DMS114 treated with DMSO at 0.1 percent for 48 hours (cell line): Measurements from ENCODE around the gene RSRC1.
A peak's percentile ranks its signal among the peaks of the same experiment; 100 is the strongest.
"Not testable (repeated sequence)": the region's sequence is repeated elsewhere in the genome, so short reads cannot be mapped to it uniquely, and the experiment has no call there.

Experiments used
- DNase-seq: peaks from one replicate; lab custom pipeline; 2025; ENCODE audit not compliant: unreplicated experiment; lab: John Stamatoyannopoulos, UW

RSRC1 gene

GRCh38 chr3:158109804-158110657, at the start of gene RSRC1:
TSS of gene RSRC1 (plus strand) at chr3:158110089. CDS start at chr3:158122105, 12,016 bp downstream.
- DNase-seq = peak; percentile 78

GRCh38 chr3:158065574-158065973, 44.3 kb upstream of the RSRC1 start:
- DNase-seq = not testable (repeated sequence)

- DNase-seq = no peak
Observed at GRCh38 chr3:158072790-158073189, 37.1 kb upstream of the RSRC1 start.

- DNase-seq = no peak
Observed at GRCh38 chr3:158074591-158074990, 35.3 kb upstream of the RSRC1 start.

GRCh38 chr3:158079599-158079998, 30.3 kb upstream of the RSRC1 start:
- DNase-seq = no peak

- DNase-seq = no peak
Observed at GRCh38 chr3:158084651-158085050, 25.2 kb upstream of the RSRC1 start.

- no peak for DNase-seq
Observed at GRCh38 chr3:158085358-158085757, 24.5 kb upstream of the RSRC1 start.

GRCh38 chr3:158085931-158086330, 24.0 kb upstream of the RSRC1 start:
- DNase-seq = no peak

GRCh38 chr3:158086361-158086760, 23.5 kb upstream of the RSRC1 start:
- no peak for DNase-seq

GRCh38 chr3:158086776-158087175, 23.1 kb upstream of the RSRC1 start:
- no peak for DNase-seq

GRCh38 chr3:158091531-158091930, 18.4 kb upstream of the RSRC1 start:
- peak; percentile 11 for DNase-seq

GRCh38 chr3:158093526-158093925, 16.4 kb upstream of the RSRC1 start:
- no peak for DNase-seq

GRCh38 chr3:158094235-158095110, 15.4 kb upstream of the RSRC1 start:
- DNase-seq = no peak

GRCh38 chr3:158095111-158095813, 14.6 kb upstream of the RSRC1 start:
- no peak for DNase-seq

GRCh38 chr3:158095814-158096704, 13.8 kb upstream of the RSRC1 start:
- DNase-seq = no peak

GRCh38 chr3:158097081-158097592, 12.8 kb upstream of the RSRC1 start:
- no peak for DNase-seq

GRCh38 chr3:158097593-158098308, 12.1 kb upstream of the RSRC1 start:
- peak; percentile 50 for DNase-seq

- no peak for DNase-seq
Observed at GRCh38 chr3:158098309-158098639, 11.6 kb upstream of the RSRC1 start.

GRCh38 chr3:158098834-158099424, 11.0 kb upstream of the RSRC1 start:
- no peak for DNase-seq
